Karpas-422 (cell line): Measurements from ENCODE around the gene DNAAF9. TPM values are rescaled to one million over a fixed set of nuclear protein-coding genes. Genes with fewer than 3 reads are reported as not detected.

ENCODE experiments used
- DNase-seq: peaks from one replicate; pipeline ENCODE4 v3.0.0-alpha.2; 2015
- H2AFZ ChIP-seq: fragments of 200-600 bp; sonication (generic); 2 replicates; pipeline ENCODE4 v1.6.1; 2014; ENCODE audit warnings: antibody characterized with exemption, low read length, mixed read lengths
- H3K27ac ChIP-seq: fragments of 200-600 bp; sonication (generic); 2 replicates; pipeline ENCODE4 v1.5.1; 2014; ENCODE audit warnings: mild to moderate bottlenecking, low read length, moderate library complexity
- H3K27me3 ChIP-seq: fragments of 200-600 bp; sonication (generic); 2 replicates; pipeline ENCODE4 v1.6.1; 2014; ENCODE audit warnings: low read length, mixed read lengths
- H3K36me3 ChIP-seq: fragments of 200-600 bp; sonication (generic); 2 replicates; pipeline ENCODE4 v1.6.1; 2014; ENCODE audit warnings: low read length, mixed read lengths; ENCODE audit not compliant: insufficient read depth
- H3K4me1 ChIP-seq: fragments of 200-600 bp; sonication (generic); 2 replicates; pipeline ENCODE4 v1.6.1; 2014; ENCODE audit warnings: mild to moderate bottlenecking, low read length, mixed read lengths
- H3K4me2 ChIP-seq: fragments of 200-600 bp; sonication (generic); 2 replicates; pipeline ENCODE4 v1.6.1; 2014; ENCODE audit warnings: low read length, low read depth, mild to moderate bottlenecking; ENCODE audit not compliant: poor library complexity, severe bottlenecking
- H3K4me3 ChIP-seq: fragments of 200-600 bp; sonication (generic); 2 replicates; pipeline ENCODE4 v1.5.1; 2014; ENCODE audit warnings: mild to moderate bottlenecking, antibody characterized with exemption, low read length, mixed read lengths
- H3K79me2 ChIP-seq: fragments of 200-600 bp; sonication (generic); 2 replicates; pipeline ENCODE4 v1.6.1; 2014; ENCODE audit warnings: mild to moderate bottlenecking, low read length, mixed read lengths
- H3K9ac ChIP-seq: fragments of 200-600 bp; sonication (generic); 2 replicates; pipeline ENCODE4 v1.6.0; 2014; ENCODE audit warnings: low read length
- H3K9me2 ChIP-seq: fragments of 200-600 bp; sonication (generic), shearing (Covaris generic); replicated peaks from 2 replicates; pipeline ENCODE4 v1.6.0; 2014; ENCODE audit warnings: mild to moderate bottlenecking, low read length, moderate library complexity; ENCODE audit not compliant: insufficient read depth
- H3K9me3 ChIP-seq: fragments of 300-700, 200-600 bp; sonication (generic); 2 replicates; pipeline ENCODE4 v1.6.1; 2014; ENCODE audit warnings: low read length, mixed read lengths
- H4K20me1 ChIP-seq: fragments of 200-600 bp; sonication (generic); 2 replicates; pipeline ENCODE4 v1.6.1; 2014; ENCODE audit warnings: mild to moderate bottlenecking, antibody characterized with exemption, low read length, low read depth; ENCODE audit not compliant: insufficient read depth
- total RNA-seq: library from RNA; depleted of rRNA; stranded (reverse); fragments of >200 nt; shearing (Covaris generic); gene quantifications from 2 replicates; pipeline ENCODE4 v1.2.3, GENCODE V29; 2014; ENCODE audit warnings: low replicate concordance

DNAAF9 gene
- total RNA-seq, 1 experiment from 2014 or later, result not detected

- no peaks in the 10 kb centered on the region for H3K9me2 ChIP-seq
- no peaks in the 10 kb centered on the region; the same call in 1 of the 2 replicates for H3K27me3 ChIP-seq
- no peak overlapping the region for H3K4me2 ChIP-seq
- H3K4me1 ChIP-seq, result no peaks in the 10 kb centered on the region
- H2AFZ ChIP-seq, result no peak overlapping the region
- no peak overlapping the region for H3K9ac ChIP-seq
- H3K9me3 ChIP-seq, result no peaks in the 10 kb centered on the region
- H3K79me2 ChIP-seq, result no peaks in the 10 kb centered on the region
- no peak for DNase-seq
- no peak overlapping the region for H3K4me3 ChIP-seq
- H3K36me3 ChIP-seq, result no peaks in the 10 kb centered on the region
- H3K27ac ChIP-seq, result no peak overlapping the region
- no peaks in the 10 kb centered on the region for H4K20me1 ChIP-seq
These were observed 27.0 kb downstream of the DNAAF9 start for GRCh38 chr20:3380228-3381070.

GRCh38 chr20:3378138-3378537 is 29.3 kb downstream of the DNAAF9 start:
- H3K4me3 ChIP-seq, result no peak overlapping the region
- no peak overlapping the region for H3K4me2 ChIP-seq
- H2AFZ ChIP-seq, result no peak overlapping the region
- H3K36me3 ChIP-seq, result no peaks in the 10 kb centered on the region
- no peak for DNase-seq
- H3K9me3 ChIP-seq, result no peaks in the 10 kb centered on the region
- H3K9me2 ChIP-seq, result no peaks in the 10 kb centered on the region
- no peak overlapping the region for H3K9ac ChIP-seq
- H3K4me1 ChIP-seq, result no peaks in the 10 kb centered on the region
- no peak overlapping the region for H3K27ac ChIP-seq
- H4K20me1 ChIP-seq, result no peaks in the 10 kb centered on the region
- H3K27me3 ChIP-seq, result no peaks in the 10 kb centered on the region; the same call in 1 of the 2 replicates
- H3K79me2 ChIP-seq, result no peaks in the 10 kb centered on the region

GRCh38 chr20:3377644-3378043 is 29.8 kb downstream of the DNAAF9 start:
- Histone ChIP-seq H3K9ac (no peak overlapping the region), H3K4me3 (no peak overlapping the region), H3K9me2 (no peaks in the 10 kb centered on the region), H3K27me3 (no peaks in the 10 kb centered on the region; the same call in 1 of the 2 replicates), H3K4me2 (no peak overlapping the region), H3K4me1 (no peaks in the 10 kb centered on the region), H3K36me3 (no peaks in the 10 kb centered on the region), H2AFZ (no peak overlapping the region), H3K9me3 (no peaks in the 10 kb centered on the region), H3K27ac (no peak overlapping the region), H3K79me2 (no peaks in the 10 kb centered on the region), H4K20me1 (no peaks in the 10 kb centered on the region)
- DNase-seq, result no peak

- H3K9me2 ChIP-seq, result no peaks in the 10 kb centered on the region
- no peaks in the 10 kb centered on the region for H3K79me2 ChIP-seq
- no peak overlapping the region for H3K27ac ChIP-seq
- H3K9ac ChIP-seq, result no peak overlapping the region
- no peak overlapping the region for H3K4me3 ChIP-seq
- no peaks in the 10 kb centered on the region for H4K20me1 ChIP-seq
- H3K9me3 ChIP-seq, result no peaks in the 10 kb centered on the region
- H3K36me3 ChIP-seq, result no peaks in the 10 kb centered on the region
- no peak overlapping the region for H3K4me2 ChIP-seq
- no peaks in the 10 kb centered on the region for H3K27me3 ChIP-seq
- no peak for DNase-seq
- no peaks in the 10 kb centered on the region for H3K4me1 ChIP-seq
- no peak overlapping the region for H2AFZ ChIP-seq
These were observed 33.2 kb downstream of the DNAAF9 start for GRCh38 chr20:3374296-3374695.

- Histone ChIP-seq H3K9me3 (no peaks in the 10 kb centered on the region), H3K79me2 (no peaks in the 10 kb centered on the region), H3K4me2 (no peak overlapping the region), H3K4me1 (no peaks in the 10 kb centered on the region), H3K4me3 (no peak overlapping the region), H3K27ac (no peak overlapping the region), H3K36me3 (no peaks in the 10 kb centered on the region), H3K27me3 (no peaks in the 10 kb centered on the region), H3K9me2 (no peaks in the 10 kb centered on the region), H2AFZ (no peak overlapping the region), H4K20me1 (no peaks in the 10 kb centered on the region), H3K9ac (no peak overlapping the region)
- DNase-seq, result no peak
These were observed 35.7 kb downstream of the DNAAF9 start for GRCh38 chr20:3371754-3372153.

GRCh38 chr20:3367089-3367488 is 40.4 kb downstream of the DNAAF9 start:
- H3K4me3 ChIP-seq, result no peak overlapping the region
- H3K9ac ChIP-seq, result no peak overlapping the region
- no peak overlapping the region for H3K4me2 ChIP-seq
- H3K27me3 ChIP-seq, result no peaks in the 10 kb centered on the region
- no peak overlapping the region for H3K27ac ChIP-seq
- no peak overlapping the region for H2AFZ ChIP-seq
- H3K36me3 ChIP-seq, result no peaks in the 10 kb centered on the region
- no peaks in the 10 kb centered on the region for H3K79me2 ChIP-seq
- DNase-seq, result no peak
- no peaks in the 10 kb centered on the region for H4K20me1 ChIP-seq
- no peaks in the 10 kb centered on the region for H3K9me2 ChIP-seq
- H3K9me3 ChIP-seq, result no peaks in the 10 kb centered on the region
- no peaks in the 10 kb centered on the region for H3K4me1 ChIP-seq

- Histone ChIP-seq H3K9ac (no peak overlapping the region), H3K36me3 (no peaks in the 10 kb centered on the region), H3K4me2 (no peak overlapping the region), H3K79me2 (no peaks in the 10 kb centered on the region), H4K20me1 (no peaks in the 10 kb centered on the region), H2AFZ (no peak overlapping the region), H3K4me1 (no peaks in the 10 kb centered on the region), H3K9me2 (no peaks in the 10 kb centered on the region), H3K27ac (no peak overlapping the region), H3K9me3 (no peaks in the 10 kb centered on the region), H3K4me3 (no peak overlapping the region), H3K27me3 (no peaks in the 10 kb centered on the region)
- DNase-seq, result no peak
These were observed 43.0 kb downstream of the DNAAF9 start for GRCh38 chr20:3364323-3365013.

GRCh38 chr20:3360752-3361151 is 46.7 kb downstream of the DNAAF9 start:
- H3K4me2 ChIP-seq, result no peak overlapping the region
- no peak overlapping the region for H3K4me3 ChIP-seq
- H3K27me3 ChIP-seq, result no peaks in the 10 kb centered on the region
- H3K9me3 ChIP-seq, result no peaks in the 10 kb centered on the region
- no peaks in the 10 kb centered on the region for H4K20me1 ChIP-seq
- H3K36me3 ChIP-seq, result no peaks in the 10 kb centered on the region
- DNase-seq, result no peak
- no peak overlapping the region for H3K9ac ChIP-seq
- no peaks in the 10 kb centered on the region for H3K9me2 ChIP-seq
- H3K27ac ChIP-seq, result no peak overlapping the region
- H3K79me2 ChIP-seq, result no peaks in the 10 kb centered on the region
- H3K4me1 ChIP-seq, result no peaks in the 10 kb centered on the region
- no peak overlapping the region for H2AFZ ChIP-seq
